H1 (cell line): ENCODE data around the gene LMAN1L. TPM values are rescaled to one million over a fixed set of nuclear protein-coding genes. Genes with fewer than 3 reads are reported as not detected.

Experiments used
- CTCF ChIA-PET: fragments of 300-600 bp; sonication (Branson Sonifier 250); formaldehyde crosslinking; loops from one replicate; lab custom pipeline; 2021; ENCODE audit not compliant: partially characterized antibody; lab: Charles Lee
- POLR2A ChIA-PET: fragments of 300-600 bp; sonication (Branson Sonifier 250); formaldehyde crosslinking; loops from one replicate; lab custom pipeline; 2021; ENCODE audit warnings: inconsistent platforms; ENCODE audit not compliant: partially characterized antibody; lab: Charles Lee
- DNase-seq, 2 experiments: peaks; one replicate each; pipeline versions ENCODE4 v3.0.0 to v3.0.0-alpha.2; 2010 to 2022; ENCODE audit warnings: low spot score in 2 of 2, low read depth in 1 of 2, mixed read lengths in 1 of 2
- FAIRE-seq: peaks from 2 replicates; lab custom pipeline; 2011; peaks lifted over from hg19 to GRCh38; lab: Jason Lieb, UNC
- H2AFZ ChIP-seq: 2 replicates; pipeline ENCODE4 v1.8.1; 2012; ENCODE audit warnings: low read length, inconsistent platforms
- H2AK5ac ChIP-seq: 2 replicates; pipeline ENCODE4 v1.6.1; 2013; ENCODE audit warnings: low read depth, low read length
- H2BK120ac ChIP-seq: replicated peaks from 2 replicates; pipeline ENCODE3; 2013; ENCODE audit warnings: low read depth, low read length, inconsistent platforms
- H2BK12ac ChIP-seq: 2 replicates; pipeline ENCODE4 v1.6.1; 2013; ENCODE audit warnings: low read depth, low read length
- H2BK15ac ChIP-seq: 2 replicates; pipeline ENCODE4 v1.6.1; 2013; ENCODE audit warnings: low read length
- H2BK20ac ChIP-seq: 2 replicates; pipeline ENCODE4 v1.6.1; 2013; ENCODE audit warnings: low read length
- H2BK5ac ChIP-seq: 2 replicates; pipeline ENCODE4 v1.6.1; 2013; ENCODE audit warnings: low read depth, low read length
- H3K14ac ChIP-seq: 2 replicates; pipeline ENCODE4 v1.6.1; 2013; ENCODE audit warnings: inconsistent platforms; ENCODE audit not compliant: insufficient read length
- H3K18ac ChIP-seq: 2 replicates; pipeline ENCODE4 v1.6.1; 2013; ENCODE audit warnings: low read length; ENCODE audit errors: extremely low read depth
- H3K23ac ChIP-seq: 2 replicates; pipeline ENCODE4 v1.6.1; 2013; ENCODE audit warnings: inconsistent platforms; ENCODE audit not compliant: insufficient read length
- H3K23me2 ChIP-seq: 2 replicates; pipeline ENCODE4 v1.6.1; 2013; ENCODE audit warnings: low read depth, low read length
- H3K27ac ChIP-seq: 2 replicates; pipeline ENCODE4 v1.6.1; 2011; ENCODE audit warnings: low read depth, low read length, inconsistent platforms
- H3K27me3 ChIP-seq, 4 experiments: replicated peaks in 1 of 4; 1 replicate in 1 of 4; 2 replicates in 3 of 4; pipeline versions ENCODE4 v1.6.1 to v1.8.1; 2011 to 2013; ENCODE audit warnings: low read length in 3 of 4, mild to moderate bottlenecking in 3 of 4, inconsistent platforms in 2 of 4, mixed read lengths in 2 of 4, moderate library complexity in 1 of 4; ENCODE audit not compliant: control insufficient read depth in 3 of 4, insufficient read depth in 3 of 4; ENCODE audit errors: extremely low read depth in 1 of 4
- H3K36me3 ChIP-seq, 4 experiments: 2 replicates each; pipeline versions ENCODE4 v1.6.1 to v1.8.1; 2011 to 2013; ENCODE audit warnings: mild to moderate bottlenecking in 4 of 4, low read length in 3 of 4, moderate library complexity in 2 of 4, control low read depth in 1 of 4, inconsistent platforms in 1 of 4; ENCODE audit not compliant: insufficient read depth in 4 of 4, control insufficient read depth in 2 of 4
- H3K4ac ChIP-seq: replicated peaks from 2 replicates; pipeline ENCODE3; 2013; ENCODE audit warnings: low read length, low read depth, mixed read lengths, inconsistent platforms; ENCODE audit not compliant: insufficient read length
- H3K4me1 ChIP-seq, 4 experiments: replicated peaks in 1 of 4; 1 replicate in 1 of 4; 2 replicates in 3 of 4; pipeline versions ENCODE4 v1.6.1 to v1.8.1; 2011 to 2013; ENCODE audit warnings: low read length in 3 of 4, inconsistent platforms in 2 of 4, mixed read lengths in 1 of 4; ENCODE audit not compliant: insufficient read depth in 4 of 4, control insufficient read depth in 3 of 4
- H3K4me2 ChIP-seq, 2 experiments: 2 replicates each; pipeline versions ENCODE4 v1.6.1 to v1.8.1; 2011 to 2013; ENCODE audit warnings: low read depth in 2 of 2, low read length in 2 of 2, control low read depth in 1 of 2, inconsistent platforms in 1 of 2, mild to moderate bottlenecking in 1 of 2; ENCODE audit not compliant: insufficient read depth in 1 of 2
- H3K4me3 ChIP-seq, 4 experiments: fragments of 200-600, 300-600 bp in 1 of 4; sonication (generic), shearing (Covaris generic), sonication (Bioruptor Twin) in 1 of 4; 2 replicates each; pipeline versions ENCODE4 v1.5.1 to v1.8.1; 2011 to 2016; ENCODE audit warnings: low read length in 4 of 4, low read depth in 3 of 4, control low read depth in 2 of 4, inconsistent platforms in 2 of 4, mild to moderate bottlenecking in 2 of 4, mixed read lengths in 1 of 4, moderate library complexity in 1 of 4; ENCODE audit not compliant: insufficient read depth in 2 of 4; ENCODE audit errors: extremely low read depth in 1 of 4
- H3K56ac ChIP-seq: replicated peaks from 2 replicates; pipeline ENCODE3; 2013; ENCODE audit warnings: low read depth, mild to moderate bottlenecking, mixed read lengths, low read length, inconsistent platforms; ENCODE audit not compliant: insufficient read length
- H3K79me1 ChIP-seq: 2 replicates; pipeline ENCODE4 v1.6.1; 2013; ENCODE audit warnings: low read depth, low read length, control low read depth
- H3K79me2 ChIP-seq, 2 experiments: 2 replicates each; pipeline versions ENCODE4 v1.6.1 to v1.8.1; 2012 to 2013; ENCODE audit warnings: low read length in 2 of 2, mild to moderate bottlenecking in 2 of 2, inconsistent platforms in 1 of 2; ENCODE audit not compliant: insufficient read depth in 2 of 2, control insufficient read depth in 1 of 2
- H3K9ac ChIP-seq, 4 experiments: replicated peaks in 1 of 4; 1 replicate in 1 of 4; 2 replicates in 3 of 4; pipeline versions ENCODE4 v1.6.1 to v1.8.1; 2011 to 2013; ENCODE audit warnings: low read depth in 3 of 4, low read length in 3 of 4, control low read depth in 2 of 4, mild to moderate bottlenecking in 2 of 4, moderate library complexity in 2 of 4, inconsistent platforms in 1 of 4; ENCODE audit errors: extremely low read depth in 1 of 4
- H3K9me3 ChIP-seq, 2 experiments: 2 replicates each; pipeline versions ENCODE4 v1.6.1 to v1.8.1; 2012 to 2013; ENCODE audit warnings: mild to moderate bottlenecking in 2 of 2, moderate library complexity in 2 of 2, control low read depth in 1 of 2, inconsistent platforms in 1 of 2, low read depth in 1 of 2, low read length in 1 of 2, mixed read lengths in 1 of 2; ENCODE audit not compliant: insufficient read depth in 2 of 2
- H4K20me1 ChIP-seq, 2 experiments: replicated peaks in 1 of 2; 2 replicates each; pipeline versions ENCODE3 to v1.8.1; 2011 to 2013; ENCODE audit warnings: inconsistent platforms in 2 of 2, low read length in 2 of 2, mild to moderate bottlenecking in 1 of 2; ENCODE audit not compliant: insufficient read depth in 2 of 2, control insufficient read depth in 1 of 2
- H4K5ac ChIP-seq: 2 replicates; pipeline ENCODE4 v1.6.1; 2013; ENCODE audit warnings: low read length, low read depth, mixed read lengths, inconsistent platforms; ENCODE audit not compliant: insufficient read length
- H4K8ac ChIP-seq: 2 replicates; pipeline ENCODE4 v1.8.0; 2013; ENCODE audit warnings: mild to moderate bottlenecking, moderate library complexity, low read length, inconsistent platforms; ENCODE audit not compliant: insufficient read depth; ENCODE audit errors: extremely low read depth
- H4K91ac ChIP-seq: replicated peaks from 2 replicates; pipeline ENCODE3; 2013; ENCODE audit warnings: low read length, mixed read lengths, inconsistent platforms; ENCODE audit not compliant: insufficient read length
- BRCA1 ChIP-seq: IDR thresholded peaks from 2 replicates; pipeline ENCODE4 v1.6.1; 2012; ENCODE audit warnings: low read depth, low read length, improper control_type of control experiment
- CEBPB ChIP-seq: IDR thresholded peaks from 2 replicates; pipeline ENCODE4 v1.6.1; 2012; ENCODE audit warnings: low read depth, low read length
- CTBP2 ChIP-seq: IDR thresholded peaks from 2 replicates; pipeline ENCODE4 v1.7.0; 2011; ENCODE audit warnings: borderline replicate concordance, mild to moderate bottlenecking, moderate library complexity, mixed read lengths, low read length; ENCODE audit not compliant: insufficient read depth, insufficient read length
- KDM1A ChIP-seq: fragments of 200-600, 300-600 bp; sonication (generic); IDR thresholded peaks from 2 replicates; pipeline ENCODE4 v1.7.1; 2016; ENCODE audit warnings: mild to moderate bottlenecking, low read length, borderline replicate concordance
- MAX ChIP-seq: IDR thresholded peaks from 2 replicates; pipeline ENCODE4 v1.6.1; 2012; ENCODE audit warnings: inconsistent platforms
- PHF8 ChIP-seq: fragments of 200-600 bp; sonication (generic); conservative IDR thresholded peaks from 2 replicates; pipeline ENCODE4 v1.7.1; 2012; ENCODE audit warnings: low read depth, mild to moderate bottlenecking, inconsistent platforms, low read length, moderate library complexity
- SAP30 ChIP-seq: fragments of 300-600 bp; sonication (generic); IDR thresholded peaks from 2 replicates; pipeline ENCODE4 v1.7.1; 2012; ENCODE audit warnings: low read length, moderate library complexity, mild to moderate bottlenecking, inconsistent platforms; ENCODE audit not compliant: insufficient read depth, insufficient replicate concordance
- SIRT6 ChIP-seq: IDR thresholded peaks from one replicate; pipeline ENCODE4 v1.7.1; 2012; ENCODE audit warnings: low read length, inconsistent platforms
- TEAD4 ChIP-seq: IDR thresholded peaks from 2 replicates; pipeline ENCODE4 v1.6.1; 2012; ENCODE audit warnings: low read depth, low read length, inconsistent platforms, mixed read lengths
- WGBS, 2 experiments: shearing (Covaris generic) in 1 of 2; methylation state at CpG; one replicate each; pipeline versions ENCODE4 v1.1.6 to v1.1.7; 2013 to 2015; ENCODE audit warnings: low lambda C conversion rate in 2 of 2, mixed read lengths in 2 of 2, inconsistent platforms in 1 of 2, low coverage in 1 of 2, missing lambda C conversion rate in 1 of 2; ENCODE audit not compliant: insufficient replicate concordance in 2 of 2, insufficient coverage in 1 of 2, insufficient read length in 1 of 2; ENCODE audit errors: extremely low coverage in 1 of 2, missing lambda C conversion rate in 1 of 2; 5-methylcytosine and 5-hydroxymethylcytosine counted together
- long read RNA-seq, 2 experiments: library from RNA in 1 of 2; library from capped mRNA in 1 of 2; stranded (forward); transcript quantifications; one replicate each; pipeline ENCODE4 v2.0.0, GENCODE V29; 2021; ENCODE audit warnings: inconsistent platforms in 1 of 2
- polyA minus RNA-seq, 3 experiments: library from RNA; depleted of rRNA, polyadenylated mRNA; stranded (reverse); fragments of >200 nt; gene quantifications; 1 replicate in 2 of 3; 2 replicates in 1 of 3; pipeline ENCODE4 v1.2.3, GENCODE V29; 2011
- polyA plus RNA-seq, 7 experiments: library from polyadenylated mRNA; depleted of rRNA in 3 of 7; stranded (reverse) in 5 of 7; unstranded in 2 of 7; fragments of >200 nt in 5 of 7; fragments of 200-250 nt in 2 of 7; gene quantifications; 1 replicate in 5 of 7; 2 replicates in 1 of 7; 4 replicates in 1 of 7; pipeline versions ENCODE4 v1.2.1 to v1.2.3, GENCODE V29; 2011 to 2013; ENCODE audit warnings: missing spikeins in 2 of 7, mixed read lengths in 2 of 7
- total RNA-seq: library from RNA; stranded (reverse); fragmentation: NEBNext Ultra II Directional; extraction: Animal tissue kit (Norgen Biotek cat#: 25700); gene quantifications from 2 replicates; pipeline ENCODE4 v1.2.1, GENCODE V29; 2021
- TF ChIP-seq, protein P1 (sequence below): IDR thresholded peaks from 2 replicates; pipeline ENCODE4 v1.6.1; 2011; ENCODE audit warnings: low read length, improper control_type of control experiment

Gene LMAN1L
- not detected in 2 replicates for total RNA-seq
- not detected in 2 replicates for polyA plus RNA-seq (2011; rRNA removed)
- polyA plus RNA-seq (2011; cell fraction: cytosol; rRNA removed) = 0.03 TPM
- not detected for polyA plus RNA-seq (2011; cell fraction: nucleus; rRNA removed)
- not detected in 4 replicates for polyA plus RNA-seq (2012, experiment 1 of 2)
- polyA plus RNA-seq (2012, experiment 2 of 2) = not detected
- polyA plus RNA-seq (2013, experiment 1 of 2) = not detected
- not detected for polyA plus RNA-seq (2013, experiment 2 of 2)
- polyA minus RNA-seq (2011; rRNA and poly(A)+ RNA removed) = not detected in 2 replicates
- not detected for polyA minus RNA-seq (2011; cell fraction: cytosol; rRNA and poly(A)+ RNA removed)
- polyA minus RNA-seq (2011; cell fraction: nucleus; rRNA and poly(A)+ RNA removed) = not detected
- long read RNA-seq, experiment 1 = 0 reads
- long read RNA-seq, experiment 2 = 0 reads

- CTCF ChIA-PET = interaction anchor here (0.7 to 10.2 kb wide), 12 partner anchors 8 to 179 kb away, joined by 3 to 113 read pairs (median 4); partner anchors contain the start of genes CPLX3 and CSK
- no peak within 1 kb of the TSS for H2BK12ac ChIP-seq
- H3K27ac ChIP-seq = no peak within 1 kb of the TSS
- H3K18ac ChIP-seq = no peak within 1 kb of the TSS
- no peak within 1 kb of the TSS for H2BK120ac ChIP-seq
- H2AFZ ChIP-seq = no peak within 1 kb of the TSS
- no peaks in the 10 kb centered on the region for H3K79me2 ChIP-seq
- H4K91ac ChIP-seq = no peak within 1 kb of the TSS
- H2BK15ac ChIP-seq = no peak within 1 kb of the TSS
- DNase-seq = no peak
- POLR2A ChIA-PET = interaction anchor here (0.9 kb wide), 1 partner anchor 14 kb away, joined by 5 read pairs; the partner anchor contains the start of gene CPLX3
- H3K9me3 ChIP-seq = no peaks in the 10 kb centered on the region
- H4K20me1 ChIP-seq = no peaks in the 10 kb centered on the region
- no peak within 1 kb of the TSS for H3K14ac ChIP-seq
- H3K27me3 ChIP-seq = no peaks in the 10 kb centered on the region
- H2BK20ac ChIP-seq = no peak within 1 kb of the TSS
- H3K4me1 ChIP-seq = peaks cover 0 to 9% (median 5%) of the 10 kb centered on the region in 4 experiments; a peak in 5 of 7 replicates
- H3K4me3 ChIP-seq = no peak within 1 kb of the TSS
- no peak within 1 kb of the TSS for H3K4ac ChIP-seq
- H3K79me1 ChIP-seq = no peaks in the 10 kb centered on the region
- H4K8ac ChIP-seq = no peak within 1 kb of the TSS
- H3K56ac ChIP-seq = no peak within 1 kb of the TSS
- H3K23me2 ChIP-seq = no peaks in the 10 kb centered on the region
- no peak within 1 kb of the TSS for H4K5ac ChIP-seq
- FAIRE-seq = no peak
- no peak within 1 kb of the TSS for H3K23ac ChIP-seq
- no peak within 1 kb of the TSS for H3K4me2 ChIP-seq
- no peak within 1 kb of the TSS for H2BK5ac ChIP-seq
- no peaks in the 10 kb centered on the region for H3K36me3 ChIP-seq
- H2AK5ac ChIP-seq = peak within 1 kb of the TSS; percentile 39; the same call in 1 of the 2 replicates
- WGBS, 2 experiments = 90% methylated on average over 12 of the region's 12 CpGs; no CpG with 5 or more reads in 1 of the 2 experiments
- H3K9ac ChIP-seq = no peak within 1 kb of the TSS
- TF ChIP-seq BRCA1 = no peak
- TF ChIP-seq TEAD4 = no peak
- TF ChIP-seq CTBP2 = no peak
- no peak for TF ChIP-seq MAX
- no peak for TF ChIP-seq KDM1A
- TF ChIP-seq SAP30 = no peak
- TF ChIP-seq, protein P1, sequence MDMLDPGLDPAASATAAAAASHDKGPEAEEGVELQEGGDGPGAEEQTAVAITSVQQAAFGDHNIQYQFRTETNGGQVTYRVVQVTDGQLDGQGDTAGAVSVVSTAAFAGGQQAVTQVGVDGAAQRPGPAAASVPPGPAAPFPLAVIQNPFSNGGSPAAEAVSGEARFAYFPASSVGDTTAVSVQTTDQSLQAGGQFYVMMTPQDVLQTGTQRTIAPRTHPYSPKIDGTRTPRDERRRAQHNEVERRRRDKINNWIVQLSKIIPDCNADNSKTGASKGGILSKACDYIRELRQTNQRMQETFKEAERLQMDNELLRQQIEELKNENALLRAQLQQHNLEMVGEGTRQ = no peak
- TF ChIP-seq PHF8 = no peak
- no peak for TF ChIP-seq SIRT6
- no peak for TF ChIP-seq CEBPB
These were observed at the start of gene LMAN1L for GRCh38 chr15:74812533-74812932. LMAN1L (plus strand) TSS chr15:74812835; CDS start chr15:74812855, 20 bp downstream.
